Measurements from ENCODE around the gene CABP2.

Gene CABP2

GRCh38 chr11:67525275-67525976 is 2.2 kb upstream of the CABP2 start:
- no peak for TF ChIP-seq EZH2phosphoT487 (IDR thresholded peaks at IDR 0.05; ENCODE audit: borderline replicate concordance, low read length)
- no peak for TF ChIP-seq CTCF (IDR thresholded peaks at IDR 0.05; ENCODE audit: low read depth, low read length, poor library complexity, severe bottlenecking)
- Histone ChIP-seq H3F3A (ENCODE audit: control insufficient read depth, insufficient read depth) (no peaks in the 10 kb centered on the region), H3K79me2 (ENCODE audit: control insufficient read depth, low read length) (no peaks in the 10 kb centered on the region), H3K4me3 (ENCODE audit: low read length) (no peak overlapping the region), H3K4me1 (ENCODE audit: control insufficient read depth, low read length) (no peaks in the 10 kb centered on the region), H3K36me3 (ENCODE audit: control insufficient read depth, low read length) (no peaks in the 10 kb centered on the region), H3K9me2 (replicated peaks; ENCODE audit: control insufficient read depth, low read length) (no peaks in the 10 kb centered on the region), H3K27ac (ENCODE audit: low read depth, low read length) (no peak overlapping the region), H3K4me2 (ENCODE audit: low read length) (no peak overlapping the region), H4K20me1 (ENCODE audit: control insufficient read depth, insufficient read depth, low read depth, low read length) (no peaks in the 10 kb centered on the region), H3K9me3 (ENCODE audit: control insufficient read depth, insufficient read depth, low read length) (no peaks in the 10 kb centered on the region), H3K27me3 (ENCODE audit: control insufficient read depth, low read length) (peaks cover 17% of the 10 kb centered on the region)

- H3K4me2 ChIP-seq (ENCODE audit: low read length) = no peak overlapping the region
- no peaks in the 10 kb centered on the region for H3K79me2 ChIP-seq (ENCODE audit: control insufficient read depth, low read length)
- H3K27me3 ChIP-seq (ENCODE audit: control insufficient read depth, low read length) = peaks cover 8% of the 10 kb centered on the region
- no peak overlapping the region for H3K27ac ChIP-seq (ENCODE audit: low read depth, low read length)
- H3K4me3 ChIP-seq (ENCODE audit: low read length) = no peak overlapping the region
- no peaks in the 10 kb centered on the region for H3K9me2 ChIP-seq (replicated peaks; ENCODE audit: control insufficient read depth, low read length)
- no peaks in the 10 kb centered on the region for H3F3A ChIP-seq (ENCODE audit: control insufficient read depth, insufficient read depth)
- no peaks in the 10 kb centered on the region for H3K36me3 ChIP-seq (ENCODE audit: control insufficient read depth, low read length)
- no peaks in the 10 kb centered on the region for H4K20me1 ChIP-seq (ENCODE audit: control insufficient read depth, insufficient read depth, low read depth, low read length)
- H3K4me1 ChIP-seq (ENCODE audit: control insufficient read depth, low read length) = no peaks in the 10 kb centered on the region
- TF ChIP-seq EZH2phosphoT487 (IDR thresholded peaks at IDR 0.05; ENCODE audit: borderline replicate concordance, low read length) (no peak), CTCF (IDR thresholded peaks at IDR 0.05; ENCODE audit: low read depth, low read length, poor library complexity, severe bottlenecking) (no peak)
- H3K9me3 ChIP-seq (ENCODE audit: control insufficient read depth, insufficient read depth, low read length) = no peaks in the 10 kb centered on the region
Observed at GRCh38 chr11:67524480-67524808, 1.2 kb upstream of the CABP2 start.

- Histone ChIP-seq H3K79me2 (ENCODE audit: control insufficient read depth, low read length) (no peaks in the 10 kb centered on the region), H3K4me2 (ENCODE audit: low read length) (no peak overlapping the region), H3K27me3 (ENCODE audit: control insufficient read depth, low read length) (peaks cover 5% of the 10 kb centered on the region), H3K9me3 (ENCODE audit: control insufficient read depth, insufficient read depth, low read length) (no peaks in the 10 kb centered on the region), H3F3A (ENCODE audit: control insufficient read depth, insufficient read depth) (no peaks in the 10 kb centered on the region), H3K9me2 (replicated peaks; ENCODE audit: control insufficient read depth, low read length) (no peaks in the 10 kb centered on the region), H3K4me1 (ENCODE audit: control insufficient read depth, low read length) (no peaks in the 10 kb centered on the region), H3K4me3 (ENCODE audit: low read length) (no peak overlapping the region), H4K20me1 (ENCODE audit: control insufficient read depth, insufficient read depth, low read depth, low read length) (no peaks in the 10 kb centered on the region), H3K36me3 (ENCODE audit: control insufficient read depth, low read length) (no peaks in the 10 kb centered on the region), H3K27ac (ENCODE audit: low read depth, low read length) (no peak overlapping the region)
- TF ChIP-seq EZH2phosphoT487 (IDR thresholded peaks at IDR 0.05; ENCODE audit: borderline replicate concordance, low read length) = no peak
- TF ChIP-seq CTCF (IDR thresholded peaks at IDR 0.05; ENCODE audit: low read depth, low read length, poor library complexity, severe bottlenecking) = no peak
Observed at GRCh38 chr11:67523556-67524479, 572 bp upstream of the CABP2 start.
